CD14-positive monocyte (primary cell): ENCODE results near the gene SORBS2. TPM values are rescaled to one million over a fixed set of nuclear protein-coding genes. Genes with fewer than 3 reads are reported as not detected.

ENCODE experiments used
- DNase-seq, 3 donors: peaks; one replicate each; pipeline ENCODE4 v3.0.0-alpha.2; 2011 to 2022
- H2AFZ ChIP-seq: 2 replicates; pipeline ENCODE4 v1.6.0; 2012; ENCODE audit warnings: mild to moderate bottlenecking, low read depth, low read length, inconsistent platforms; ENCODE audit not compliant: insufficient read depth, poor library complexity, severe bottlenecking
- H3K27ac ChIP-seq, 2 donors: 1 replicate in 1 of 2; 2 replicates in 1 of 2; pipeline ENCODE4 v1.5.1; 2012 to 2013; ENCODE audit warnings: low read length in 2 of 2, control low read depth in 1 of 2, inconsistent platforms in 1 of 2, low read depth in 1 of 2, mild to moderate bottlenecking in 1 of 2
- H3K27me3 ChIP-seq, 2 donors: one replicate each; pipeline versions ENCODE4 v1.6.0 to v1.6.1; 2011 to 2013; ENCODE audit warnings: low read length in 2 of 2; ENCODE audit not compliant: control insufficient read depth in 2 of 2, insufficient read depth in 2 of 2
- H3K36me3 ChIP-seq, 2 donors: replicated peaks in 1 of 2; 1 replicate in 1 of 2; 2 replicates in 1 of 2; pipeline versions ENCODE4 v1.5.1 to v1.6.1; 2012 to 2013; ENCODE audit warnings: low read length in 2 of 2, control low read depth in 1 of 2, inconsistent platforms in 1 of 2, mild to moderate bottlenecking in 1 of 2; ENCODE audit not compliant: insufficient read depth in 2 of 2, control insufficient read depth in 1 of 2
- H3K4me1 ChIP-seq, 2 donors: 1 replicate in 1 of 2; 2 replicates in 1 of 2; pipeline versions ENCODE4 v1.5.1 to v1.6.1; 2012 to 2013; ENCODE audit warnings: low read length in 2 of 2, control low read depth in 1 of 2, inconsistent platforms in 1 of 2, mild to moderate bottlenecking in 1 of 2, moderate library complexity in 1 of 2; ENCODE audit not compliant: insufficient read depth in 2 of 2, control insufficient read depth in 1 of 2
- H3K4me2 ChIP-seq: replicated peaks from 2 replicates; pipeline ENCODE3; 2012; ENCODE audit warnings: low read length, moderate library complexity, mild to moderate bottlenecking; ENCODE audit not compliant: poor library complexity, severe bottlenecking; ENCODE audit errors: extremely low read depth
- H3K4me3 ChIP-seq, 3 experiments: fragments of 200-600 bp in 1 of 3; sonication (generic) in 1 of 3; replicated peaks in 1 of 3; 1 replicate in 2 of 3; 2 replicates in 1 of 3; pipeline ENCODE4 v1.5.1; 2011 to 2013; ENCODE audit warnings: low read length in 3 of 3, mild to moderate bottlenecking in 3 of 3, control low read depth in 2 of 3, low read depth in 2 of 3, inconsistent platforms in 1 of 3, moderate library complexity in 1 of 3
- H3K79me2 ChIP-seq: 2 replicates; pipeline ENCODE4 v1.6.0; 2012; ENCODE audit warnings: mild to moderate bottlenecking, control low read depth, inconsistent platforms, low read length, moderate library complexity; ENCODE audit not compliant: insufficient read depth
- H3K9ac ChIP-seq: 2 replicates; pipeline ENCODE4 v1.6.0; 2017; ENCODE audit warnings: low read length, mild to moderate bottlenecking; ENCODE audit not compliant: insufficient read depth, poor library complexity, severe bottlenecking
- H3K9me3 ChIP-seq, 2 donors: replicated peaks in 1 of 2; 1 replicate in 1 of 2; 2 replicates in 1 of 2; pipeline versions ENCODE4 v1.5.1 to v1.6.1; 2012 to 2013; ENCODE audit warnings: low read length in 2 of 2, control low read depth in 1 of 2; ENCODE audit not compliant: control insufficient read depth in 1 of 2, insufficient read depth in 1 of 2
- H4K20me1 ChIP-seq: 2 replicates; pipeline ENCODE4 v1.6.0; 2012; ENCODE audit warnings: mild to moderate bottlenecking, low read length, control low read depth, moderate library complexity; ENCODE audit not compliant: insufficient read depth
- H3K27ac Mint-ChIP-seq, 7 donors: one replicate each; pipeline ENCODE4 v1.8.0; 2020; ENCODE audit warnings: mild to moderate bottlenecking in 7 of 7, mixed read lengths in 7 of 7, moderate library complexity in 6 of 7, inconsistent platforms in 2 of 7
- H3K27me3 Mint-ChIP-seq, 3 donors: one replicate each; pipeline ENCODE4 v1.8.0; 2021 to 2022; ENCODE audit warnings: low read depth in 3 of 3, mild to moderate bottlenecking in 3 of 3, mixed read lengths in 3 of 3, moderate library complexity in 3 of 3, inconsistent platforms in 1 of 3
- H3K36me3 Mint-ChIP-seq, 2 donors: one replicate each; pipeline ENCODE4 v1.8.0; 2020; ENCODE audit warnings: mixed read lengths in 2 of 2, inconsistent platforms in 1 of 2, mild to moderate bottlenecking in 1 of 2
- H3K4me1 Mint-ChIP-seq: one replicate; pipeline ENCODE4 v1.8.0; 2020; ENCODE audit warnings: mild to moderate bottlenecking, mixed read lengths
- H3K4me3 Mint-ChIP-seq, 2 donors: one replicate each; pipeline ENCODE4 v1.8.0; 2020; ENCODE audit warnings: mild to moderate bottlenecking in 2 of 2, mixed read lengths in 2 of 2, moderate library complexity in 1 of 2
- H3K9me3 Mint-ChIP-seq, 7 donors: one replicate each; pipeline ENCODE4 v1.8.0; 2020 to 2022; ENCODE audit warnings: mixed read lengths in 7 of 7, mild to moderate bottlenecking in 6 of 7, moderate library complexity in 6 of 7, inconsistent platforms in 2 of 7
- CTCF ChIP-seq: fragments of 200-600 bp; IDR thresholded peaks from one replicate; pipeline ENCODE4 v1.8.0; 2022; ENCODE audit warnings: antibody characterized with exemption, mild to moderate bottlenecking
- WGBS: methylation state at CpG from one replicate; pipeline ENCODE4 v1.1.5; 2013; ENCODE audit warnings: missing lambda C conversion rate; ENCODE audit not compliant: insufficient coverage; 5-methylcytosine and 5-hydroxymethylcytosine counted together
- intact Hi-C, 2 donors: fragments of 100-400 bp; cut with micrococcal nuclease; formaldehyde crosslinking; loops; one replicate each; pipeline versions ENCODE4 v1.15.0 to v1.15.1; 2023
- polyA plus RNA-seq, 3 donors: library from polyadenylated mRNA; depleted of rRNA in 1 of 3; unstranded in 2 of 3; stranded (reverse) in 1 of 3; fragments of 300-500 nt in 2 of 3; fragments of >200 nt in 1 of 3; fragmentation: Illumina TruSeq in 2 of 3; gene quantifications; 1 replicate in 2 of 3; 2 replicates in 1 of 3; pipeline ENCODE4 v1.2.3, GENCODE V29; 2012 to 2021

SORBS2 gene
- polyA plus RNA-seq, 3 donors: not detected

GRCh38 chr4:185623444-185624258 lies 188.3 kb downstream of the SORBS2 start:
- no peak overlapping the region for H3K4me2 ChIP-seq
- no peaks in the 10 kb centered on the region for H3K4me1 ChIP-seq
- Mint-ChIP-seq H3K9me3 (peaks cover 0 to 3% (median 0%) of the 10 kb centered on the region in 7 donors), H3K27ac (peak overlapping the region in 1 of 7 donors; percentile 65), H3K4me3 (no peak overlapping the region), H3K36me3 (no peaks in the 10 kb centered on the region), H3K4me1 (no peaks in the 10 kb centered on the region), H3K27me3 (peaks cover 3 to 8% (median 4%) of the 10 kb centered on the region in 3 donors)
- no peaks in the 10 kb centered on the region for H4K20me1 ChIP-seq
- no peaks in the 10 kb centered on the region for H3K79me2 ChIP-seq
- WGBS: 95% methylated on average over 46 of the region's 46 CpGs
- no peak overlapping the region for H2AFZ ChIP-seq
- no peak overlapping the region for H3K27ac ChIP-seq
- intact Hi-C loops: no loop called here
- no peaks in the 10 kb centered on the region for H3K36me3 ChIP-seq
- no peaks in the 10 kb centered on the region for H3K9me3 ChIP-seq
- DNase-seq: no peak
- TF ChIP-seq CTCF: no peak
- no peak overlapping the region for H3K9ac ChIP-seq
- H3K4me3 ChIP-seq: no peak overlapping the region
- no peaks in the 10 kb centered on the region for H3K27me3 ChIP-seq

GRCh38 chr4:185608185-185608584 lies 203.8 kb downstream of the SORBS2 start:
- H3K4me2 ChIP-seq: no peak overlapping the region
- no peaks in the 10 kb centered on the region for H3K36me3 ChIP-seq
- no peak overlapping the region for H3K9ac ChIP-seq
- no peak overlapping the region for H3K27ac ChIP-seq
- H3K4me3 ChIP-seq: no peak overlapping the region
- no peaks in the 10 kb centered on the region for H3K9me3 ChIP-seq
- TF ChIP-seq CTCF: no peak
- H3K4me1 Mint-ChIP-seq: no peaks in the 10 kb centered on the region
- no peak overlapping the region for H3K4me3 Mint-ChIP-seq
- H3K36me3 Mint-ChIP-seq: no peaks in the 10 kb centered on the region
- H3K27ac Mint-ChIP-seq: no peak overlapping the region
- no peaks in the 10 kb centered on the region for H3K79me2 ChIP-seq
- peaks cover 0 to 2% (median 0%) of the 10 kb centered on the region in 7 donors for H3K9me3 Mint-ChIP-seq
- no peak for DNase-seq
- no peaks in the 10 kb centered on the region for H3K4me1 ChIP-seq
- intact Hi-C loops: no loop called here
- no peak overlapping the region for H2AFZ ChIP-seq
- peaks cover 5 to 18% (median 6%) of the 10 kb centered on the region in 3 donors for H3K27me3 Mint-ChIP-seq
- H4K20me1 ChIP-seq: no peaks in the 10 kb centered on the region
- WGBS: no CpG with 5 or more reads among the region's 4 CpGs
- H3K27me3 ChIP-seq: no peaks in the 10 kb centered on the region
